ENCODE measurements around the gene SCNN1A.

The SCNN1A gene

GRCh38 chr12:6334359-6334758 lies 41.0 kb downstream of the SCNN1A start:
- DNase-seq (ENCODE audit: low spot score): no peak

GRCh38 chr12:6333566-6333965 lies 41.8 kb downstream of the SCNN1A start:
- no peak for DNase-seq (ENCODE audit: low spot score)

- DNase-seq (ENCODE audit: low spot score): no peak
Observed at GRCh38 chr12:6333029-6333428, 42.3 kb downstream of the SCNN1A start.

- no peak for DNase-seq (ENCODE audit: low spot score)
Observed at GRCh38 chr12:6332459-6332858, 42.9 kb downstream of the SCNN1A start.

- no peak for DNase-seq (ENCODE audit: low spot score)
Observed at GRCh38 chr12:6330999-6331714, 44.2 kb downstream of the SCNN1A start.

GRCh38 chr12:6330192-6330591 lies 45.2 kb downstream of the SCNN1A start:
- DNase-seq (ENCODE audit: low spot score): no peak

GRCh38 chr12:6329703-6330064 lies 45.7 kb downstream of the SCNN1A start:
- DNase-seq (ENCODE audit: low spot score): no peak

- DNase-seq (ENCODE audit: low spot score): no peak
Observed at GRCh38 chr12:6328945-6329702, 46.2 kb downstream of the SCNN1A start.

GRCh38 chr12:6328045-6328779 lies 47.2 kb downstream of the SCNN1A start:
- no peak for DNase-seq (ENCODE audit: low spot score)

GRCh38 chr12:6327229-6328041 lies 47.9 kb downstream of the SCNN1A start:
- DNase-seq (ENCODE audit: low spot score): no peak

- DNase-seq (ENCODE audit: low spot score): no peak
Observed at GRCh38 chr12:6326316-6327228, 48.8 kb downstream of the SCNN1A start.

- no peak for DNase-seq (ENCODE audit: low spot score)
Observed at GRCh38 chr12:6324936-6325750, 50.2 kb downstream of the SCNN1A start.

GRCh38 chr12:6323995-6324711 lies 51.2 kb downstream of the SCNN1A start:
- no peak for DNase-seq (ENCODE audit: low spot score)

GRCh38 chr12:6323340-6323994 lies 51.9 kb downstream of the SCNN1A start:
- peak; percentile 81 for DNase-seq (ENCODE audit: low spot score)

- DNase-seq (ENCODE audit: low spot score): no peak
Observed at GRCh38 chr12:6322969-6323339, 52.4 kb downstream of the SCNN1A start.

- DNase-seq (ENCODE audit: low spot score): no peak
Observed at GRCh38 chr12:6322352-6322751, 53.0 kb downstream of the SCNN1A start.

GRCh38 chr12:6321905-6322304 lies 53.5 kb downstream of the SCNN1A start:
- no peak for DNase-seq (ENCODE audit: low spot score)

- DNase-seq (ENCODE audit: low spot score): no peak
Observed at GRCh38 chr12:6319446-6319845, 55.9 kb downstream of the SCNN1A start.

- DNase-seq (ENCODE audit: low spot score): no peak
Observed at GRCh38 chr12:6318440-6318879, 56.9 kb downstream of the SCNN1A start.

Measured in LoVo (cell line).